CD4-positive, alpha-beta T cell treated with Interleukin-15 for 4 hours (primary cell): ENCODE results near the gene SCFD1.

Experiments
- DNase-seq: peaks from one replicate; pipeline ENCODE4 v3.0.0-alpha.2; 2020; ENCODE audit warnings: low spot score

The SCFD1 gene

DNA sequence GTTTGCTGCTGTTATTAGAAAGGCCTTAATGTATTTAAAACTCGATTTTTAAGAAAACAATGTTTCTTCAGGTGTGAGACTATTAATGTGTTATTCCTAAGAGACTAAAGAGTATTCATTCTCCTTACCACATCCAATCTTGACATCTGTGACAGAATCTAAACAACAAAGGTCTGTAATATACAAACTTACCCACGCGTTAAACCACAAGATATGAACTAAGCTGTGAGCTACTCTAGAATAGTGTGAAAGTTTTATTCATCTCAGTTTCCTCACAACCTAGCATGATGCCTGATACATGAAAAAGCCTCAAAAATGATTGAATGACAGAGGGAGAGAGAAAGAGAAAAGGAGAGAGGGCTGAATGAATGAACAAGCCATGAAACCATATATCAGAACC, 135.0 kb downstream of the SCFD1 start:
- DNase-seq, result no peak

DNA sequence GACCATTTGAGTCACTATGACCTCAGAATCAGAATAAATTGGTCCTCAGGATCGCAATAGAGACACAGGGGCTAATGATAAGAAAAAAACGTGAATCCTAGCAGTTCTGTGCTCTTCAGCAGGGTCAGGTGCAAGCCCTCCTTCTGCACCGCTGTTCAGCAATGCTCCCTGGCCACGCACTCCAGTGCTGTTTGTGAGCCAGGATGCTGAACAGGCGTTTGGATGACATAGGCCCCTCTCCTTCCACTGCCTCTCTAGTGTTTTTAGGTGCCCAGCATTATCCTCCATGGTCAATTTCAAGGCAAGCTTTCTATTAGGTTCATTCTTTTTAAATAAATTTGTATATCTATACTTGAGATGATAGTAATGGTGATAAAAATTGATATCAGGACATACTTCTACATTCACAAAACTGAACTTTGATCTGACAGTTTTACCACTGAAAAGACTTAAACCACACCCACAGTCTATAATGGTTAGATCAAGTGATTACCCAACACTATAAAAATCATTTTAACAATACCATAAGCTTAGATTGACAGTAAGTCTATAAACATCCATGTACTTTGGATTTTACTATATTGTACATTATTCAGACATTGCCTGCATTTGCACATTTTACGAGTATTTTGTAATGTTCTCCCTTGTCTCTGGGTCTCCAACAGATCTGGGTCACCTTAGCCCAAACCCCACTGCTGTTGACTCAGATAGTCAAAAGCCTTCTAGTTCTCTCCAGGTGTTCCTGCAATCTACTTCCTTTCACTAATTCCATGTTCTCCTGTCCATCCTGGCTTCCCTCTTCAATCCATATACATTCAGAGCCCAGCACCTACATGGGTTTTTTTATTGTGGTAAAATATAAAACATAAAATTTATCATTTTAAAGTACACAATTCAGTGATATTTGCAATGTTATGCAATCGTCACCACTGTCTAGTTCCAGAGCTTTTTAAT, 137.3 kb downstream of the SCFD1 start:
- DNase-seq, result no peak

DNA sequence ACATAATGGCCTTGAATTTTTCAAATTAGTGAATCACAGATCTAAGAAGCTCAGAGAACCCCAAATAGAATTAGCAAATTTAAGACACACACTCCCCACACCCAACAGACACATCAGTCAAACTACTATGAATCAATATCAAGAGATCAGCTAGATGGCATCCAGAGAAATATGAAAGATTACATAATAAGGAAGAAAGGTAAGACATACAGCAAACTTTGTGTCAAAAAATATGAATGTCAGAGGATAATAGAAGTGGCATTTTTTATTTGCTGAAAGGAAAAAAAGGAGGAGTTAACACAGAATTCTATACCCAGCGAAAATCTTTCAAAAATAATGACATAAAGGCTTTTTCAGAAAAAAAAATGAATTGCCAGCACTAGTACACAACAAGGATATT, 141.8 kb downstream of the SCFD1 start:
- DNase-seq, result no peak

DNA sequence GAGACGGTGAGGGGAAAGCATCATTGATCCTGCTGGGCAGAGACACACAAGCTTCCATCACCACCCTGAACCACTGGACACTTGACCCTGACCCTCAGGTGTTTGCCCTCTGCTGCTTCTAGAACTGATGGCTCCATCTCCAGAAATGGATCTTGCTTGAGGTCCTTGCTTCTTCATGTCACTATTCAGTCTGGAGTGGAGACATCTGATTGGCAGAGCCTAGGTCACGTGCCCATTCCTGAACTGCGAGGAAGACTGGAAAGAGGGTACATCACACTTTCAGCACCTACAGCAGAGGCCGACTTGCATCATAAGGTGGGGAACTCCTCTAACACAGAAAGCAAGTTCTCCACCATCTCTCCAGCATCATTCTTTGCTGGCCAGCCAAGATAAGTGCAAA, 145.5 kb downstream of the SCFD1 start:
- no peak for DNase-seq

DNA sequence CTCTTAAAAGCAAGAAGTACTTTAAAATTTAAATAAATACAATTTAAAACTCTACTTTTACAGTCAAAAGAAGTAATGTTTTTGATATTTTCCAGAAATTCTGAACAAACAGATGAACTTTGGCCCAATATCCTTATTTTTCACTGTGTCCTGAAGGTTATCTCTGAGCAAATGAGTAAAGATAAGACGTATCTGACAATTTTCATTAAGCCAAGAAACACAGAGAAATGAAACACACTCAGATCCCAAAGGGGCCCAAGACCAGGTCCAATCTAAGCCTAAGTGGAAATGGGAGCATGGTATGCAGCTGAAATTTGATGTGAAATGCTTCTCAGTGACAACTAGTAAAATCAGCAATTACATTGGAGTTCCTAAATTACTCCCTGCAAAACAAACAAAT, 146.7 kb downstream of the SCFD1 start:
- no peak for DNase-seq

DNA sequence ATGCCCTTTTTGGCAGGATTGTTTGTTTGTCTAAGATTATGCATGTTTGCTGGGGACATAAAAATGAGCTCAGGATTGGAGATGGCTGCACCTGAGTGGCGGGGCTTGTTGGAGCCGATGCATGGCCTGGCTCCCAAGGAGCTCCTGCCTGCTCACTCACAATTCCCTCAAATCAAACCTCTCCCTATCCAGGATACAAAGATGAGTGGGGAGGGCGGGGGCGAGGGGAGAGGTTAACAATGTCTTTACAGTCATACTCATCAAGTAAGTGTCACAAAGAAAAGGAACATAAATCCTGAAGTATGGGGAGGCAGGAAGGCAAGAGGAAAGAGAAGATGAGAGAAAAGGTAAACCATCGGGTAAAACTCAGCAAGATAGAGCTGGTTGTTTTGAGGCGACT, 148.3 kb downstream of the SCFD1 start:
- DNase-seq, result no peak

DNA sequence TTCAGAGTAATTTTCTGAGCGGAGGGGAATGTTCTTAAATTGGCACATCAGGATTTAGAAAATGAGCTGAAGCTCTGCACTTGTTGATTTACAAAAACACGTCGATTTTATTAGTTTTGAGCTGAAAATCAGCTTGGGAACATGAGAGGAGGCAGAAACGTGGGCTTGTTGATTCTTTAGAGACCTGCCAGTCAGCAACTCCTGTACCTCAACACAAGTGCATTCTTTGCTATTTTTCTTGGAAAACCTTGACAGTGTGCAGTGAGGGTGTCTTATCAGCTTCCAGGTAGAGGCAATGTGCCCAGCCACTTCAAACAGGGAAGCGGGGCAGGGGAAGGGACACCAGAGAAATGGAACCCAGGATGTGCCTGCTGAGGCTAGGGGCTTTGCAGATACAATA, 149.5 kb downstream of the SCFD1 start:
- DNase-seq, result no peak

DNA sequence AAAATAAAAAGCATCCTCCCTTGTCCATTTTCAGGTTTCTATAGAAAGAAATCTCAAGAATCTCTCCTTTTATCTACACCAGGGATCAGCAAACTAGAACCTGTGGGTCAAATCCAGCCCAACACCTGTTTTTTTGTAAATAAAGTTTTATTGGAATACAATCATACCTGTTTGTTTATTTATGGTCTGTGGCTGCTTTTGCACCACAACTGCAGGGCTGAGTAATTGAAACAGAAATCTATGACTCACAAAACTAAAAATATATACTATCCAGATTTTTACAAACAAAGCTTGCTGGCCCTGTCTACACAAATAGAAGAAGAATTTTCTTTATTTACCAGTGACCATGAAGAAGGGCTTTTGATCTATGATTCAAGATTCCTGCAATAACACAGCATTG, 157.1 kb downstream of the SCFD1 start:
- DNase-seq, result no peak
